Kasumi-1 (cell line): ENCODE results near the gene STK17B.
"Not testable (repeated sequence)": the region's sequence is repeated elsewhere in the genome, so short reads cannot be mapped to it uniquely, and the experiment has no call there.

ENCODE experiments used
- DNase-seq, 2 experiments: peaks; one replicate each; lab custom pipeline; 2025; lab: John Stamatoyannopoulos, UW

Gene STK17B

GRCh38 chr2:196171248-196171871, at the start of gene STK17B:
Gene STK17B (minus strand): TSS chr2:196171578. CDS start chr2:196163383, 8,195 bp downstream.
- peak; percentile 96 to 98 for DNase-seq

- no peak for DNase-seq
Observed at GRCh38 chr2:196220671-196221070, 49.3 kb upstream of the STK17B start.

- DNase-seq: no peak
Observed at GRCh38 chr2:196219671-196220070, 48.3 kb upstream of the STK17B start.

- no peak for DNase-seq
Observed at GRCh38 chr2:196218106-196218505, 46.7 kb upstream of the STK17B start.

- DNase-seq: no peak
Observed at GRCh38 chr2:196217116-196217515, 45.7 kb upstream of the STK17B start.

- no peak for DNase-seq
Observed at GRCh38 chr2:196215376-196215775, 44.0 kb upstream of the STK17B start.

- DNase-seq: no peak
Observed at GRCh38 chr2:196214156-196214555, 42.8 kb upstream of the STK17B start.

- DNase-seq: no peak
Observed at GRCh38 chr2:196213252-196213980, 42.0 kb upstream of the STK17B start.

- no peak for DNase-seq
Observed at GRCh38 chr2:196208915-196209314, 37.5 kb upstream of the STK17B start.

- DNase-seq: no peak
Observed at GRCh38 chr2:196206804-196207203, 35.4 kb upstream of the STK17B start.

- peak in 1 of 2 experiments; percentile 22 for DNase-seq
Observed at GRCh38 chr2:196205881-196206435, 34.6 kb upstream of the STK17B start.

GRCh38 chr2:196205011-196205766, 33.8 kb upstream of the STK17B start:
- DNase-seq: no peak

GRCh38 chr2:196201229-196202009, 30.0 kb upstream of the STK17B start:
- DNase-seq: no peak

GRCh38 chr2:196200557-196200956, 29.2 kb upstream of the STK17B start:
- no peak for DNase-seq

- no peak for DNase-seq
Observed at GRCh38 chr2:196195758-196196157, 24.4 kb upstream of the STK17B start.

GRCh38 chr2:196195302-196195701, 23.9 kb upstream of the STK17B start:
- no peak for DNase-seq

GRCh38 chr2:196191541-196191940, 20.2 kb upstream of the STK17B start:
- no peak for DNase-seq

GRCh38 chr2:196187898-196188458, 16.6 kb upstream of the STK17B start:
- DNase-seq: no peak

- not testable (repeated sequence) for DNase-seq
Observed at GRCh38 chr2:196187175-196187700, 15.9 kb upstream of the STK17B start.

GRCh38 chr2:196186266-196186980, 15.0 kb upstream of the STK17B start:
- no peak for DNase-seq

GRCh38 chr2:196184921-196185320, 13.5 kb upstream of the STK17B start:
- no peak for DNase-seq
